Omental fat pad (tissue), 4 donors: ENCODE results near the gene RASL10A. TPM values are rescaled to one million over a fixed set of nuclear protein-coding genes. Genes with fewer than 3 reads are reported as not detected.

Source experiments
- ATAC-seq: fragments of 150-250 bp; one replicate; pipeline ENCODE4 v1.9.1; 2016; ENCODE audit warnings: mild to moderate bottlenecking, moderate library complexity; ENCODE audit not compliant: low FRiP score
- DNase-seq: peaks from one replicate; pipeline ENCODE4 v3.0.0-alpha.2; 2019; ENCODE audit warnings: low spot score
- total RNA-seq, 4 donors: library from RNA; depleted of rRNA; stranded (reverse); fragments of >200 nt; gene quantifications; one replicate each; pipeline ENCODE4 v1.1.0, GENCODE V29; 2016
- TF ChIP-seq, protein P1 (sequence below), 3 donors: fragments of 450-650 bp; IDR thresholded peaks; one replicate each; pipeline ENCODE4 v1.5.1; 2016 to 2017; ENCODE audit warnings: antibody characterized with exemption in 3 of 3, mild to moderate bottlenecking in 3 of 3, moderate library complexity in 2 of 3

The RASL10A gene
- total RNA-seq, 4 donors from 2014 or later, result 0.56 to 2.6 (median 1.5) TPM; not detected in 1

DNA sequence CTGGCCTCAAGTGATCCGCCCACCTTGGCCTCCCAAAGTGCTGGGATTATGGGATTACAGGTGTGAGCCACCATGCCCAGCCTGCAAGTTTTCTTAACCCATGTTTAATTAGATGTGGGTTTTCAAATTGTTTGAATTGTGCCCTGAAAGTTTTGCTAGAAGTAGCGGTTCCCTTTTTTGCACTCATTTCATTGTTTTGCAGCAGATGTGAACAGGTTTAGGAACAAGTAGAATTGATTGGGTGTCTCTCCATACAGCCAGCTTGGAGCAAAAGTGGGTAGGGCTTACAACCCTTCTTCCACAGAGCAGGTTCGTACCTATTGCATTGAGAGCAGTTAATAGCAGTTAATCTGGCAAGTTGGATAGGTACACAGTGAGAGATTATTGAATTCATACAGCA is 31.3 kb downstream of the RASL10A start:
- ATAC-seq (no peak), DNase-seq (no peak)
- TF ChIP-seq, protein P1, sequence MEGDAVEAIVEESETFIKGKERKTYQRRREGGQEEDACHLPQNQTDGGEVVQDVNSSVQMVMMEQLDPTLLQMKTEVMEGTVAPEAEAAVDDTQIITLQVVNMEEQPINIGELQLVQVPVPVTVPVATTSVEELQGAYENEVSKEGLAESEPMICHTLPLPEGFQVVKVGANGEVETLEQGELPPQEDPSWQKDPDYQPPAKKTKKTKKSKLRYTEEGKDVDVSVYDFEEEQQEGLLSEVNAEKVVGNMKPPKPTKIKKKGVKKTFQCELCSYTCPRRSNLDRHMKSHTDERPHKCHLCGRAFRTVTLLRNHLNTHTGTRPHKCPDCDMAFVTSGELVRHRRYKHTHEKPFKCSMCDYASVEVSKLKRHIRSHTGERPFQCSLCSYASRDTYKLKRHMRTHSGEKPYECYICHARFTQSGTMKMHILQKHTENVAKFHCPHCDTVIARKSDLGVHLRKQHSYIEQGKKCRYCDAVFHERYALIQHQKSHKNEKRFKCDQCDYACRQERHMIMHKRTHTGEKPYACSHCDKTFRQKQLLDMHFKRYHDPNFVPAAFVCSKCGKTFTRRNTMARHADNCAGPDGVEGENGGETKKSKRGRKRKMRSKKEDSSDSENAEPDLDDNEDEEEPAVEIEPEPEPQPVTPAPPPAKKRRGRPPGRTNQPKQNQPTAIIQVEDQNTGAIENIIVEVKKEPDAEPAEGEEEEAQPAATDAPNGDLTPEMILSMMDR (IDR thresholded peaks at IDR 0.05), result no peak

DNA sequence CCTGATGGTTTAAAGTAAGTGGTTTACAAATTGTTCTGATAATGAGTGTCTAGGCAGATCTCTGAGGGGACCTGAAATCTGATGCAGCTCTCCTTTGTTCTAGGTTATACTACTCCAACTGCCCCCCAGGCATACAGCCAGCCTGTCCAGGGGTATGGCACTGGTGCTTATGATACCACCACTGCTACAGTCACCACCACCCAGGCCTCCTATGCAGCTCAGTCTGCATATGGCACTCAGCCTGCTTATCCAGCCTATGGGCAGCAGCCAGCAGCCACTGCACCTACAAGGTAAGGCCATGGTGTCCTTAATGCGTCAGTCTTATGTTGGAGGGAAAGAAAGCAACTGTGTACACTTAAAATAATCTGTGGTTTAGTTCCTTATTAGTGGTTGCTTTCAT is 37.6 kb downstream of the RASL10A start:
- ATAC-seq (no peak), DNase-seq (no peak)
- TF ChIP-seq, protein P1 (IDR thresholded peaks at IDR 0.05), result no peak

DNA sequence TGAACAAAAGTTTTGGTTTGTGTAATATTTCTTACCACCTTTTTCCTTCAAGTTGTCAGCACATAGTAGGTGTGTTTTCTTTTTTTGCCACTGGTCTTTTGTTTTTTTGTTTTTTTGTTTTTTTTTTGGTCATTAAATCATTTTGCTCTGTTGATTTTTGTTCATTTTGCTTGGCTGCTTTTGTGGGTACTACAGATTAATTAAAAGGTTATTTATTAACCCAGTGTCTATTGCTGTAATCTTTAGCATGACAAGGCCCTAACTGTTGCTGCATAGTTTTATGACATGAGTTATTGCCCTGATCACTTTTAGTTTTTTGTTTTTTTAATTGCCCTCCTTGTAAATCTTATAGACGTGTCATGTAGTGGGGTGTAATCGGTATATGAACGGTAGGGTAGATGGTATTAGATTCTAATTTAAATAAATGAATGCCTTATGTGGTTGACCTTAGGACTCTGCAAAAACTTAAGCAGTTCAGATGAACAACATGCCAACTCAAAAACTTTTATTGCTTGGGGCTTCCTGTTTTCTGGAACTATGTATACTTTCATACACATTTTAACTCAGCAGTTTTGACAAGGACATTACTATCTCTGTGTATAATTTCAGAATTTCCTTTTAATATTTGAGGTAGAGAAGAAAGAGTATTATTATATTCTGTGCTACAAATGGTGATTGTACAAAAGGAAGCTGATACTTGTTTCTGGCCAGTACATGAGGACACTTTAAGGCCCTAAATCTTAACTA is 39.5 kb downstream of the RASL10A start:
- TF ChIP-seq, protein P1 (IDR thresholded peaks at IDR 0.05), result no peak
- DNase-seq (no peak), ATAC-seq (no peak)

DNA sequence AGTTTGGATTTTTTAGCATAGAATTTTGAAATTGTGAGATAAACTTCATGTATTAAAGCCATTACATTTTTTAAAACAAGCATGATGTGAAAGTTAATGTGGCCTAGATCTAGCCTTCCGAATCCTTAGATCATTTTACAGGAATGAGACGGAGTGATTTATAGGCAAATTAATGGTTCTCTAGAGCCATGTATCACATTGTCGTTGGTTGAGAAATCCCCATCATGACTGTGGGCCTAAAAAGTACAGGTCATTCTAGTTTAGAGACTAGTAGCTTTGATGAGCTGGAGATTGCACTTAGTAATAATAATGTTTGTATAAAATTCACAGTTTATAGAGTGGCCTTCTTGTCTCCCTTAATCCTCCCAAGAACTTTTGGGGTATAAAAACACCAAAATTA is 40.3 kb downstream of the RASL10A start:
- no peak for ATAC-seq
- no peak for DNase-seq
- TF ChIP-seq, protein P1 (IDR thresholded peaks at IDR 0.05), result no peak

DNA sequence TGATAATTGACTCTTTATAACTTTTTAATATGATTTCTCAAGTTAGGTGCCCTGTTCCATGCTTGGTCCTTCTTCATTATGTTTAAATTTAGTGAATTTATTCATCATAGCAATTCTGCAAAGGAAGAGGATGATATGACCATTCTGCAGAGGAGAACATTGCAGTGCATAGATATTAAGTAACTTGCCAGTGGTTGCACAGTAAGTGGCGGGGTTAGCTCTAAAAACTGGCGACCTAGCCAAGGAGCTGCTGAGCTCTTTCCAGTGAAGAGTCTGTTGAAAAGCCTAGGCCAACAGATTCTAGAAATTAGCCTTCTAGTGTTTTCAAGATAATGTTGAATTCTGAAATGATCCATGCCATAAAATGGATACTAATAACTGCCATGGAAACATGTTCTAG is 42.9 kb downstream of the RASL10A start:
- no peak for DNase-seq
- no peak for ATAC-seq
- TF ChIP-seq, protein P1 (IDR thresholded peaks at IDR 0.05), result no peak

DNA sequence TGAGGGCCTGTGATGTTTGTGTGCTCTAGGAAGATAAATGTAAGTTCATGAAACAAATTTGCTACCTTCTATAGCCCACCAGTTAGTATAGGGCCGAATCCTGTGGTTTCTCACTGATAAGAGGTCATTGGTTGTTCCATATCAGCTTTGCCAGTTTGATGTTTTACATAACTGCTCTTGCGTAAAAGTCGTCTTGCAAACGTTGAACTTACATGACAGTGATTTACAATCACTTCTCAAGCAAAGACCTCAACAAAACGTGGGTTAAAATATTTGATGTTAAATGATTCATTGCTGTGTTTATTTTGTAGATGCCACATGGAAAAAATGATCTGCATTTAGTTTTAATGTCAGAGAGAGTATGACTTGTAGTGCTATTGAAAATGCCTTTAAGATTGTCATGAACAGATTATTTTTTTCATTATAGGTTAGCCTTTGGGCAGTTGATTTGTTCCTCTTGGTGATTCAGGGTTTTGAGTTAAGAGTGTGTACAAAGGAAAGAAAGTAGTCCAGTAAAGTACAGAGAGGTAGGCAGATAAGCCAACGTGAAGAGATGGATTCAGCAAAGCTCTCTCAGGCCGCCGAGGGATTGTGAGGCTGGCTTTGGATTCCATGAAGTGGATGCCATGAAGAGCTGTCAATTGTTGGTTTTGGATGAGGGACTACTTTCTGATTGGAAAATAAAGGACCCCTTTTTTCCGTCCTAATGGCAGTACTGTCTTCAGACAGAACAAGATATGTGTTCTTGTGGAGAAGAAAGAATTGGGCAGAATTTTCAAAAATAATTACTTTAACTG is 44.8 kb downstream of the RASL10A start:
- ATAC-seq (no peak), DNase-seq (no peak)
- TF ChIP-seq, protein P1 (IDR thresholded peaks at IDR 0.05), result no peak
